Sigmoid colon (tissue), 7 donors: Measurements from ENCODE around the gene ZSCAN12. TPM values are rescaled to one million over a fixed set of nuclear protein-coding genes. Genes with fewer than 3 reads are reported as not detected.
"Not testable (repeated sequence)": the region's sequence is repeated elsewhere in the genome, so short reads cannot be mapped to it uniquely, and the experiment has no call there.

ENCODE experiments used
- DNase-seq: peaks from one replicate; pipeline ENCODE4 v3.0.0-alpha.2; 2019
- H3K27ac ChIP-seq, 4 donors: fragments of 200-600 bp; sonication (generic); one replicate each; pipeline ENCODE4 v1.5.1; 2016 to 2019; ENCODE audit warnings: mild to moderate bottlenecking in 1 of 4
- H3K27me3 ChIP-seq, 3 donors: fragments of 200-600 bp; sonication (generic); one replicate each; pipeline ENCODE4 v1.5.1; 2019; ENCODE audit warnings: mild to moderate bottlenecking in 1 of 3
- H3K36me3 ChIP-seq, 4 donors: fragments of 200-600 bp; sonication (generic); one replicate each; pipeline ENCODE4 v1.5.1; 2016 to 2019
- H3K4me1 ChIP-seq, 4 donors: fragments of 200-600 bp; sonication (generic); one replicate each; pipeline ENCODE4 v1.5.1; 2017 to 2019
- H3K4me3 ChIP-seq, 4 donors: fragments of 200-600 bp; sonication (generic); one replicate each; pipeline ENCODE4 v1.5.1; 2017 to 2019; ENCODE audit warnings: mild to moderate bottlenecking in 2 of 4, moderate library complexity in 1 of 4
- H3K9me3 ChIP-seq, 4 donors: fragments of 200-600 bp in 3 of 4; sonication (generic) in 3 of 4; one replicate each; pipeline versions ENCODE4 v1.5.1 to v1.6.1; 2013 to 2019
- EP300 ChIP-seq, 4 donors: sonication (generic); formaldehyde crosslinking; IDR thresholded peaks; one replicate each; pipeline ENCODE4 v1.6.1; 2017; ENCODE audit warnings: antibody characterized with exemption in 4 of 4
- POLR2A ChIP-seq, 2 donors: fragments of 450-650 bp; IDR thresholded peaks; one replicate each; pipeline ENCODE4 v1.6.1; 2016; ENCODE audit warnings: antibody characterized with exemption in 2 of 2, mild to moderate bottlenecking in 2 of 2, moderate library complexity in 2 of 2
- POLR2AphosphoS5 ChIP-seq, 4 donors: sonication (generic); formaldehyde crosslinking; IDR thresholded peaks; one replicate each; pipeline ENCODE4 v1.6.1; 2017; ENCODE audit warnings: antibody characterized with exemption in 4 of 4
- WGBS, 2 donors: extraction: QIAGEN DNeasy Blood & Tissue Kit; methylation state at CpG; one replicate each; pipeline ENCODE4 v1.1.7; 2013; 5-methylcytosine and 5-hydroxymethylcytosine counted together
- intact Hi-C: fragments of 100-400 bp; cut with DNase I; formaldehyde crosslinking; loops from one replicate; pipeline ENCODE4 v1.15.1; 2023
- polyA plus RNA-seq, 3 donors: library from polyadenylated mRNA; stranded (reverse); fragments of 200-250 nt; gene quantifications; one replicate each; pipeline ENCODE4 v1.2.3, GENCODE V29; 2013
- total RNA-seq, 4 donors: library from RNA; depleted of rRNA; stranded (reverse); fragments of >200 nt; gene quantifications; one replicate each; pipeline ENCODE4 v1.1.0, GENCODE V29; 2016
- TF ChIP-seq, protein P1 (sequence below), 4 experiments: fragments of 450-650 bp in 3 of 4; fragments of 200-600 bp in 1 of 4; IDR thresholded peaks; one replicate each; pipeline ENCODE4 v1.5.1; 2016 to 2019; ENCODE audit warnings: antibody characterized with exemption in 4 of 4, mild to moderate bottlenecking in 3 of 4, moderate library complexity in 2 of 4
- donor health status: healthy with polysubstance abuse.
- donor health status: Bipolar disorder and iron deficiency.
- donor health status: healthy.

ZSCAN12 gene
- total RNA-seq (1 to 10 TPM; 6.1 to 7.5 (median 6.8) TPM), polyA plus RNA-seq (1 to 10 TPM; 1.4 to 2.8 (median 2.4) TPM)

DNA sequence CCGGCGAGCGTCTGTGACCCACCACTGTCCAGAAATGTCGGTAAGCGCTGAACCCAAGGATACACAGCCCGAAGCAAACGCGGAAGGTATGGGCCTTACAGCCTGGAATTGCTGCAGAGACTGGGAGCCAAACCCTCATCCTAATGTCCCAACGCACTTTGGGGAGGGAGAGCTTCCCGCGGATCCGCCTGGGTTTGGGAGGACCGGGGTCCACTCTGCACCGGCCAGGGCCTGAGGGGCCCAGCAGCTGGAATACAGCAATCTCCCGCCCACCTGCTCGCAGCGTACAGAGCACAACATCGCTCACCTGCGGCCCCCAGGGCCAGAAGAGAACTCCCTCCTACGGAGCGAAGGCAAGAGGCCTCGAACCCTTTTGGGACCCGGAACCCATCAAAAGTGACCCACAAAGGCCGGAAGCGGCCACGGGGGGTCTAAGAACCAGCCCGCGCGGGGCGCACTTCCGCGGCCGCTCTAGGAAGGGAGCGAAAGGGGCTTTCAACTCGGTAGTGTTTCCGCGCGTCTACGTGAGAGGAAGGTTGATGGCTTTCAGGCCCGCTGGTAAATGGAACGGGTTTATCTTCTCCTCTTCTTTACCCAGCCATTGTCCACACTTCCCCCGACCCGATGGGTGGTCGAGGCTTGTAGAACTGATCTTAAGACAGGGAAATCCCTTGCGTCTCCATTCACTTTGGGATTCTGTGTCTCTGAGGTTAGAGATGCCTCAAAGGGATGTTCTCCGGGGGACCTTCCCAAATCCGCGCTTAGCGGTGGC lies at the start of gene ZSCAN12:
ZSCAN12 (minus strand) TSS at position 398 of the 772 bp plus-strand sequence. CDS start 1,342 bp downstream, outside the sequence.
- WGBS, 2 donors, result 1 to 3% methylated on average over 49 of the region's 49 CpGs
- Histone ChIP-seq H3K27ac (peak within 1 kb of the TSS; percentile 45 to 73 (median 63)), H3K9me3 (no peaks in the 10 kb centered on the region), H3K4me1 (peaks cover 0 to 26% (median 25%) of the 10 kb centered on the region in 4 donors), H3K36me3 (peaks cover 0 to 30% (median 7%) of the 10 kb centered on the region in 4 donors), H3K27me3 (no peaks in the 10 kb centered on the region), H3K4me3 (peak within 1 kb of the TSS; percentile 65 to 79 (median 72))
- TF ChIP-seq, protein P1, sequence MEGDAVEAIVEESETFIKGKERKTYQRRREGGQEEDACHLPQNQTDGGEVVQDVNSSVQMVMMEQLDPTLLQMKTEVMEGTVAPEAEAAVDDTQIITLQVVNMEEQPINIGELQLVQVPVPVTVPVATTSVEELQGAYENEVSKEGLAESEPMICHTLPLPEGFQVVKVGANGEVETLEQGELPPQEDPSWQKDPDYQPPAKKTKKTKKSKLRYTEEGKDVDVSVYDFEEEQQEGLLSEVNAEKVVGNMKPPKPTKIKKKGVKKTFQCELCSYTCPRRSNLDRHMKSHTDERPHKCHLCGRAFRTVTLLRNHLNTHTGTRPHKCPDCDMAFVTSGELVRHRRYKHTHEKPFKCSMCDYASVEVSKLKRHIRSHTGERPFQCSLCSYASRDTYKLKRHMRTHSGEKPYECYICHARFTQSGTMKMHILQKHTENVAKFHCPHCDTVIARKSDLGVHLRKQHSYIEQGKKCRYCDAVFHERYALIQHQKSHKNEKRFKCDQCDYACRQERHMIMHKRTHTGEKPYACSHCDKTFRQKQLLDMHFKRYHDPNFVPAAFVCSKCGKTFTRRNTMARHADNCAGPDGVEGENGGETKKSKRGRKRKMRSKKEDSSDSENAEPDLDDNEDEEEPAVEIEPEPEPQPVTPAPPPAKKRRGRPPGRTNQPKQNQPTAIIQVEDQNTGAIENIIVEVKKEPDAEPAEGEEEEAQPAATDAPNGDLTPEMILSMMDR (IDR thresholded peaks at IDR 0.05), result peak in 2 of 4 experiments; percentile 36 to 47
- TF ChIP-seq POLR2AphosphoS5 (IDR thresholded peaks at IDR 0.05), result peak in 3 of 4 donors; percentile 52 to 64 (median 54)
- TF ChIP-seq POLR2A (IDR thresholded peaks at IDR 0.05), result no peak
- intact Hi-C loops, result loop anchor here (2.0 to 5.0 kb wide), 3 partner anchors 17 to 262 kb away; partner anchors contain the start of gene ZSCAN23
- peak; percentile 90 for DNase-seq

DNA sequence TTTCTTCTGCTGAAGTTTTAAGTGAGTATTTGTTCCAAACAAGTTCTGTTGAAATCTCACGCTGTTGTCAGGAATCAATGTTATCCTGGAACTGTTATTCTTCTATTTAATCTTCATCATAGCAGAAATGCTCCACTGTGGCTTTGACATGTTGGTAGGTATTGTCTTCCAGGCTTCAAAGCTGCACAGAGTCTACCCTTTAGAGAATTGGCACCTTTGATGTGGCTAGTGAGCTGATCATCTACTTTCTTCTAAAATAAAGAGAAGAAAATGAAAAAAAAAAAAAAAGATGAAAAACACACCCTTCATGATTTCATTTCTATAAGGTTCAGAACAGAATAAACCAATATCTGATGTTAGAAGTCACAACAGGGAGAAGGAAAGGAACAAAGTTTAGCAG lies 49.5 kb upstream of the ZSCAN12 start:
- peaks cover 0 to 60% (median 14%) of the 10 kb centered on the region in 3 donors for H3K27me3 ChIP-seq
- H3K9me3 ChIP-seq, result peaks cover 0 to 6% (median 0%) of the 10 kb centered on the region in 4 donors
- peaks cover 0 to 8% (median 3%) of the 10 kb centered on the region in 4 donors for H3K4me1 ChIP-seq
- DNase-seq, result no peak
- no peaks in the 10 kb centered on the region for H3K36me3 ChIP-seq
- no peak overlapping the region for H3K4me3 ChIP-seq
- no peak for TF ChIP-seq POLR2AphosphoS5 (IDR thresholded peaks at IDR 0.05)
- H3K27ac ChIP-seq, result no peak overlapping the region
- intact Hi-C loops, result no loop called here
- 87 to 89% methylated on average over 1 of the region's 1 CpG for WGBS, 2 donors

DNA sequence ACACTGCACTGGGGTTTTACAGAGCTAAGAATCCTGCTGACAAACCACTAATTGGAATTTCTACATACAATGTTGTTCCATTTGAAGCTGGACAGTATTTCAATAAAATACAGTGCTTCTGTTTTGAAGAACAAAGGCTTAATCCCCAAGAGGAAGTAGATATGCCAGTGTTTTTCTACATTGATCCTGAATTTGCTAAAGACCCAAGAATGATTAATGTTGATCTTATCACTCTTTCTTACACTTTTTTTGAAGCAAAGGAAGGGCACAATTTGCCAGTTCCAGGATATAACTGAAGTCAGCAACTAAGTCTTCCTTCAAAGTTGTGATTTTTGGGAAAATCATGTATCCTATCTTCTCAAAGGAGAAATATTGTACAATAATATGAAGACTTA lies 48.0 kb upstream of the ZSCAN12 start:
- DNase-seq, H3K36me3 ChIP-seq, intact Hi-C loops, H3K27ac ChIP-seq, H3K4me3 ChIP-seq, H3K9me3 ChIP-seq: not testable (repeated sequence)
- Histone ChIP-seq H3K27me3 (peaks cover 0 to 60% (median 14%) of the 10 kb centered on the region in 3 donors), H3K4me1 (peaks cover 0 to 12% (median 6%) of the 10 kb centered on the region in 4 donors)

DNA sequence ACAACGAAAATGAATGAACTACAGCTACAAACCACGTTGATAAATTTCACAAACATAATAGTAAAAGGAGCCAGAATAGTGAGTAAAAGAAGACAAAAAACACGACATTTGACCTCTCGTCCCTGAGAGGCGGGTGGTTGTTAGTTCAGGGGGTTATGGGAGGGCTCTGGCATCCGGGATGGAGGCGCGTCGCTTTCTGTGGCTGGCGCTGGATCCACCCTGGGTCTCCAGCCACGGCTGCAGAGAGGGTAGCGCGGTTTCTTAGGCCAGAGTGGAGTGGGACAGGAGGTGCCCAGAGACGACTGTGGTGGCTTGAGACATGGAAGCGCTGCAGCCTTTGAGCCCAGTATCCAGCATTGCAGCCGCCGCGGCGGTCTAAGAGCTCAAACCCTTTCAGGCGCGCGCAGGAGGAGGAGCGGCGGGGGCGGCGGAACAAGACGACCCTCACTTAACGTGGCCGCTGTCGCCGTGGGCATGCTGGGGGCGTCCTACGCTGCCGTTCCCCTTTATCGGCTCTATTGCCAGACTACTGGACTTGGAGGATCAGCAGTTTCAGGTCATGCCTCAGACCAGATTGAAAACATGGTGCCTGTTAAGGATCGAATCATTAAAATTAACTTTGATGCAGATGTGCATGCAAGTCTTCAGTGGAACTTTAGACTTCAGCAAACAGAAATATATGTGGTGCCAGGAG lies 47.4 kb upstream of the ZSCAN12 start:
- TF ChIP-seq, protein P1 (IDR thresholded peaks at IDR 0.05), result no peak
- TF ChIP-seq EP300 (IDR thresholded peaks at IDR 0.05), result no peak
- TF ChIP-seq POLR2A (IDR thresholded peaks at IDR 0.05), result no peak
- no peak for TF ChIP-seq POLR2AphosphoS5 (IDR thresholded peaks at IDR 0.05)
- peak overlapping the region in 3 of 4 donors; percentile 14 to 37 (median 36) for H3K4me3 ChIP-seq
- WGBS, 2 donors, result 4 to 15% methylated on average over 36 of the region's 36 CpGs
- intact Hi-C loops, result no loop called here
- no peaks in the 10 kb centered on the region for H3K36me3 ChIP-seq
- H3K9me3 ChIP-seq, result peaks cover 0 to 6% (median 0%) of the 10 kb centered on the region in 4 donors
- H3K4me1 ChIP-seq, result peaks cover 0 to 14% (median 9%) of the 10 kb centered on the region in 4 donors
- H3K27me3 ChIP-seq, result peaks cover 0 to 57% (median 14%) of the 10 kb centered on the region in 3 donors
- DNase-seq, result no peak
- H3K27ac ChIP-seq, result no peak overlapping the region

DNA sequence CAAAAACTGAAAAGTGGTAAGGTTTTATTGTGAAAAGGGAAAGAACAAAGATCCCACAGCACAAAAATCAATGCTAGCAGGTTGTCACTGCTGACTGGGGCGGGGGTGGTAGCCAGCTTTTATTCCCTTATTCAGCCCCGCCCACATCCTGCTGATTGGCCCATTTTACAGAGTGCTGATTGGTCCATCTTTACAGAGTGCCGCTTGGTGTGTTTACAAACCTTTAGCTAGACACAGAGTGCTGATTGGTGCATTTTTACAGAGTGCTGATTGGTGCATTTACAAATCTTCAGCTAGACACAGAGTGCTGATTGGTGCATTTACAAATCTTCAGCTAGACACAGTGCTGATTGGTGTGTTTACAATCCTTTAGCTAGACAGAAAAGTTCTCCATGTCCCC lies 45.2 kb upstream of the ZSCAN12 start:
- not testable (repeated sequence) for DNase-seq, H3K27ac ChIP-seq, H3K9me3 ChIP-seq, H3K4me3 ChIP-seq, H3K36me3 ChIP-seq
- intact Hi-C loops, result loop anchor here (5.0 kb wide), 1 partner anchor 47 kb away; the partner anchor contains the start of gene ZSCAN12
- H3K4me1 ChIP-seq, result peaks cover 0 to 14% (median 9%) of the 10 kb centered on the region in 4 donors
- peaks cover 0 to 41% (median 14%) of the 10 kb centered on the region in 3 donors for H3K27me3 ChIP-seq
- WGBS, 2 donors, result 74 to 93% methylated on average over 3 of the region's 3 CpGs
